ENCODE measurements around the gene PCSK5. TPM values are rescaled to one million over a fixed set of nuclear protein-coding genes. Genes with fewer than 3 reads are reported as not detected.

PCSK5 gene
- total RNA-seq, 4 donors from 2014 or later, result 9.6 to 41.8 (median 15.1) TPM

DNA sequence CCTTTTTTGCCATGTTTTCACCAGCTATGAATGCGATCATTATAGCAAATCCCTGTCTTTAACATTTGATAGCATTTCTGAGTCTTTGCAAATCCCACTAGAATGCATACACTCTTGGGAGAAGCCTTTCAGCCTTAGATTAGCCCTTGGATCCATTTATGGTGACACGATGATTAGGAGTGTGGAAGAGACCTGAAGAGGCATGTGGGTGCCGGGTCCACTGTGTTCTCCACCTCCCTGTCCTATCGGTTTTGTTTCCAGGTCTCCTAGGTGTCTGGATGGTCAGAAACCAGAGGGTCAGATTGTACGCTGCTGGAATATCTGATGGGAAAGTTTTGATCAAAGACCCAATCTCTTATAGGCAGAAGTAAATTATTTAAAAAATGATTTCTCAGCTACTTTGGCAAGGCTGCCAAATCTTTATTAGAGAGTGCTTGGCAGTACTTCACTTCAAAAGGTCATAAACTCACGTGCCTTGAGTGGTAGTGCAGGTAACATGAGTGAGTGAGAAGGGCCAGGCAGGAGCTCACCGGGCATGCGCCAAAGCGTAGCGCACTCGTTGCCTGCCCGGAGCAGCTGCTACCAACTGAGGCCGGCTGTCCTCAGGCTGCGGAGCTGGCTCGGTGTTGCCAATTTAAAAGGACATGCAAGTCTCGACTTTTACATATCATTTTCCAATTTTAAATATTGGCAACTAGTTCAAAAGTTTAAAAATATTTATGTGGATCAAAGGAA, 51.3 kb downstream of the PCSK5 start:
- Histone ChIP-seq H3K9me3 (no peaks in the 10 kb centered on the region), H3K4me3 (replicated peaks in 1 of 3) (no peak overlapping the region), H3K36me3 (no peaks in the 10 kb centered on the region), H3K4me1 (peaks cover 0 to 5% of the 10 kb centered on the region in 2 donors), H3K27ac (no peak overlapping the region), H3K27me3 (no peaks in the 10 kb centered on the region)
- intact Hi-C loops (cut with DNase I), result no loop called here
- WGBS, 2 donors, result 80 to 90% methylated on average over 16 of the region's 16 CpGs
- TF ChIP-seq, protein P1, sequence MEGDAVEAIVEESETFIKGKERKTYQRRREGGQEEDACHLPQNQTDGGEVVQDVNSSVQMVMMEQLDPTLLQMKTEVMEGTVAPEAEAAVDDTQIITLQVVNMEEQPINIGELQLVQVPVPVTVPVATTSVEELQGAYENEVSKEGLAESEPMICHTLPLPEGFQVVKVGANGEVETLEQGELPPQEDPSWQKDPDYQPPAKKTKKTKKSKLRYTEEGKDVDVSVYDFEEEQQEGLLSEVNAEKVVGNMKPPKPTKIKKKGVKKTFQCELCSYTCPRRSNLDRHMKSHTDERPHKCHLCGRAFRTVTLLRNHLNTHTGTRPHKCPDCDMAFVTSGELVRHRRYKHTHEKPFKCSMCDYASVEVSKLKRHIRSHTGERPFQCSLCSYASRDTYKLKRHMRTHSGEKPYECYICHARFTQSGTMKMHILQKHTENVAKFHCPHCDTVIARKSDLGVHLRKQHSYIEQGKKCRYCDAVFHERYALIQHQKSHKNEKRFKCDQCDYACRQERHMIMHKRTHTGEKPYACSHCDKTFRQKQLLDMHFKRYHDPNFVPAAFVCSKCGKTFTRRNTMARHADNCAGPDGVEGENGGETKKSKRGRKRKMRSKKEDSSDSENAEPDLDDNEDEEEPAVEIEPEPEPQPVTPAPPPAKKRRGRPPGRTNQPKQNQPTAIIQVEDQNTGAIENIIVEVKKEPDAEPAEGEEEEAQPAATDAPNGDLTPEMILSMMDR (IDR thresholded peaks at IDR 0.05), result no peak
- no peak for TF ChIP-seq POLR2A (IDR thresholded peaks at IDR 0.05)
- DNase-seq, result peak; percentile 22 to 50

DNA sequence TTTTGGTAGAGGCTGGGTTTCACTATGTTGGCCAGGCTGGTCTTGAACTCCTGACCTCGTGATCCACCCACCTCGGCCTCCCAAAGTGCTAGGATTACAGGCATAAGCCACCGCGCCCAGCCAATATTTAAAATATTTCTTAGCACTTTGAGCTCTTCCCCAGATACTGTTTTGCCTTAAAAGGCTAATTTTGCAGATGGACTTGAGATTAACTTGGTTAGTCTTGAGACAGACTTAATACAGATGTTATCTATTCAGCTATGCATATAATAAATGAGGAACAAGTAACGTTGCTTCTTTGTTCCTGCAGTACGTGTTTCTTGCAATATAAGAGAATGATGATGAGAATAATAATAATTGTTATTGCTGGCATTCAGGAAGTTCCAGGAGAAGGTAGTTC, 56.3 kb downstream of the PCSK5 start:
- 95 to 96% methylated on average over 6 of the region's 6 CpGs for WGBS, 2 donors
- TF ChIP-seq POLR2A (IDR thresholded peaks at IDR 0.05), result no peak
- TF ChIP-seq, protein P1 (IDR thresholded peaks at IDR 0.05), result no peak
- intact Hi-C loops (cut with DNase I), result no loop called here
- Histone ChIP-seq H3K27me3 (no peaks in the 10 kb centered on the region), H3K4me3 (replicated peaks in 1 of 3) (no peak overlapping the region), H3K27ac (no peak overlapping the region), H3K9me3 (no peaks in the 10 kb centered on the region), H3K36me3 (no peaks in the 10 kb centered on the region), H3K4me1 (no peaks in the 10 kb centered on the region)
- DNase-seq, result no peak

DNA sequence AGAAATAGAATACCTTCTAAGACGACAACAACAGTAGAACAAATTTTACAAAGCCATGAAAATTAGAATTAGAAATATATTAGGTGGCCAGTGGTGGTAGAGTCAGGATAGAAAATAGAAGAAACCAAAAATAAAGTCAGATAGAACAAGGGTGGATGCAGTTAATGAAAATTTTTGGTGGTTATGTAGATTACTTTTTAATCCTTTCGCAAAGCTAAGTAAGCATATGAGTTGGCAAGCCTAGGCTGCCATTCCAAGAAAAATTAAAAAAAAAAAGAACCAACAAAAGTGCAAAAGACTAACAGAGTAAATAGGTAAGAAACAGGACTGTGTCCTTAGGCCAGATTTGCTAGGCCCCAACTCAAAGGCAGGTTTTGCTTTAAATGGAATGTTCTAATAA, 56.8 kb downstream of the PCSK5 start:
- Histone ChIP-seq H3K4me3 (replicated peaks in 1 of 3) (no peak overlapping the region), H3K9me3 (no peaks in the 10 kb centered on the region), H3K4me1 (no peaks in the 10 kb centered on the region), H3K27me3 (no peaks in the 10 kb centered on the region), H3K36me3 (no peaks in the 10 kb centered on the region), H3K27ac (no peak overlapping the region)
- intact Hi-C loops (cut with DNase I), result no loop called here
- no peak for DNase-seq
- 92 to 94% methylated on average over 2 of the region's 2 CpGs for WGBS, 2 donors
- no peak for TF ChIP-seq POLR2A (IDR thresholded peaks at IDR 0.05)
- TF ChIP-seq, protein P1 (IDR thresholded peaks at IDR 0.05), result no peak

DNA sequence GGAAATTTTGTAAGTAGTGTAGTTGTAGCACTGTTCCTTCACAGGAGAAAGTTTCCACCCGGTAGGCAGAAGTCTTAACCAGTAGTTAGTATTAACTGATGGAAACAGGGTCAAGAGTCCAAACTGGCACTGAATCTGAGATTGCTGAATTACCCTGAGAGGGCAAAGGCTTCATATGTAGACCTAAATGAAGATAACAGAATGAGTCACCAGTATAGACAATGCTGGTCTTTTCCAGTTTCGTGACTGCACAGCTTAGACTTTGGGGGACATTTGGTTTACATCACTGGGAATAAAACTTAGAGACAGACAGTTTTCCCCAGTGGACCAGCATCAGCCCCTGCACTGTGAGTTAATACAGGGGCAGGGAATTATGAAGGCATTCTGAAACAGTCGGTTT, 60.5 kb downstream of the PCSK5 start:
- H3K36me3 ChIP-seq, result no peaks in the 10 kb centered on the region
- DNase-seq, result no peak
- no peak overlapping the region for H3K4me3 ChIP-seq (replicated peaks in 1 of 3)
- WGBS, 2 donors, result 85 to 94% methylated on average over 3 of the region's 3 CpGs
- H3K27ac ChIP-seq, result no peak overlapping the region
- intact Hi-C loops (cut with DNase I), result no loop called here
- no peaks in the 10 kb centered on the region for H3K4me1 ChIP-seq
- no peaks in the 10 kb centered on the region for H3K9me3 ChIP-seq
- TF ChIP-seq, protein P1 (IDR thresholded peaks at IDR 0.05), result no peak
- no peak for TF ChIP-seq POLR2A (IDR thresholded peaks at IDR 0.05)
- H3K27me3 ChIP-seq, result no peaks in the 10 kb centered on the region

DNA sequence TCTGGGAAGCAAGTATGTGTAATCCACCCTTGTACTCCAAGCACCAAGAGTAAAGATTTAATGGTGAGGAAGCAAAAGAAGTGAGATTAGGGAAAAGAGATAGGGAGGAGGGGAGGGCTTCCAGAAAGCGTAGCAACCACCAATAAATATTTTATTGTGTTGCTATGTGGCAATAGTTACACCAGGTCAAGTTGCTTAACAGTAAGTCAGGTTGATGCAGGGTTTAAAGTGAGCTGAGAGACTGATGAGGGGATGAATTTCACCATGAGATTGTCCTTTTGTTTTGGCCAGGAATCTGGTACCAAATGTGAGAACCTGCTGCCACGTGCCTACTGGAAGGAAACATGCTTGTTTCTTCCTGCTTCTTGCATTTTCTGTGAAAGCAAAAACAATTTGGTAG, 62.7 kb downstream of the PCSK5 start:
- 65 to 77% methylated on average over 2 of the region's 2 CpGs for WGBS, 2 donors
- intact Hi-C loops (cut with DNase I), result no loop called here
- no peaks in the 10 kb centered on the region for H3K36me3 ChIP-seq

More for the DNA sequence above, 62.7 kb downstream of the PCSK5 start:
- H3K9me3 ChIP-seq, result no peaks in the 10 kb centered on the region
- H3K27ac ChIP-seq, result no peak overlapping the region
- no peak for DNase-seq
- H3K4me3 ChIP-seq (replicated peaks in 1 of 3), result no peak overlapping the region
- no peaks in the 10 kb centered on the region for H3K27me3 ChIP-seq
- TF ChIP-seq, protein P1 (IDR thresholded peaks at IDR 0.05), result no peak
- TF ChIP-seq POLR2A (IDR thresholded peaks at IDR 0.05), result no peak
- H3K4me1 ChIP-seq, result peaks cover 0 to 6% of the 10 kb centered on the region in 2 donors
